K562 (cell line): ENCODE data around the gene NUP205. TPM values are rescaled to one million over a fixed set of nuclear protein-coding genes. Genes with fewer than 3 reads are reported as not detected.

Experiments used
- CBX8 ChIP-seq: fragments of 200-600 bp; sonication (generic); IDR thresholded peaks from 2 replicates; pipeline ENCODE4 v1.6.1; 2012; ENCODE audit warnings: borderline replicate concordance, mixed run types, low read depth, mild to moderate bottlenecking, moderate library complexity, mixed read lengths, low read length, control low read depth, inconsistent platforms; ENCODE audit not compliant: poor library complexity, severe bottlenecking; ENCODE audit errors: extremely low read depth
- EP400 ChIP-seq: fragments of 450-650 bp; IDR thresholded peaks from 2 replicates; pipeline ENCODE4 v1.6.1; 2017; ENCODE audit warnings: antibody characterized with exemption, mild to moderate bottlenecking, moderate library complexity
- FOSL1 ChIP-seq: fragments of 200-800 bp; sonication (Bioruptor generic); conservative IDR thresholded peaks from 2 replicates; pipeline ENCODE4 v1.6.1; 2016; ENCODE audit warnings: missing genetic modification characterization, missing compliant biosample characterization
- FUS ChIP-seq: fragments of 200-400 bp; formaldehyde crosslinking; optimal IDR thresholded peaks from 2 replicates; pipeline ENCODE3; 2017; ENCODE audit warnings: low read depth, low read length
- GATA2 ChIP-seq: sonication (generic); formaldehyde crosslinking; IDR thresholded peaks from 2 replicates; pipeline ENCODE4 v1.4.0; 2020; ENCODE audit warnings: mild to moderate bottlenecking, missing genetic modification reagents
- HDAC1 ChIP-seq, 2 experiments: fragments of 450-650 bp; IDR thresholded peaks; 2 replicates each; pipeline ENCODE4 v1.6.1; 2016 to 2017; ENCODE audit warnings: inconsistent platforms in 1 of 2, mild to moderate bottlenecking in 1 of 2, moderate library complexity in 1 of 2
- HDAC8 ChIP-seq: fragments of 450-650 bp; IDR thresholded peaks from 2 replicates; pipeline ENCODE4 v1.6.1; 2016; ENCODE audit warnings: mild to moderate bottlenecking, missing genetic modification characterization, moderate library complexity, missing compliant biosample characterization
- NBN ChIP-seq: fragments of 450-650 bp; IDR thresholded peaks from 2 replicates; pipeline ENCODE4 v1.6.1; 2016; ENCODE audit warnings: low read depth, mild to moderate bottlenecking
- POU5F1 ChIP-seq: fragments of 150-350 bp; IDR thresholded peaks from 2 replicates; pipeline ENCODE4 v1.6.1; 2014; ENCODE audit warnings: borderline replicate concordance, low read length, low read depth, mild to moderate bottlenecking; ENCODE audit not compliant: partially characterized antibody
- RAD21 ChIP-seq, 2 experiments: fragments of 250-450 bp in 1 of 2; fragments of 450-650 bp in 1 of 2; sonication (Bioruptor Pico) in 1 of 2; formaldehyde crosslinking in 1 of 2; IDR thresholded peaks in 1 of 2; conservative IDR thresholded peaks in 1 of 2; 2 replicates each; pipeline versions ENCODE4 v1.4.0 to v1.8.0; 2020 to 2022; ENCODE audit warnings: mild to moderate bottlenecking in 2 of 2, moderate library complexity in 1 of 2
- SIN3A ChIP-seq, 2 experiments: fragments of 150-350 bp in 1 of 2; IDR thresholded peaks; 2 replicates each; pipeline ENCODE4 v1.6.1; 2011 to 2016; ENCODE audit warnings: borderline replicate concordance in 2 of 2, low read depth in 2 of 2, low read length in 2 of 2, mild to moderate bottlenecking in 2 of 2, moderate library complexity in 2 of 2; ENCODE audit not compliant: control insufficient read depth in 1 of 2
- ZFP36 ChIP-seq: fragments of 150-350 bp; IDR thresholded peaks from 2 replicates; pipeline ENCODE4 v1.6.1; 2018; ENCODE audit warnings: low read length, low read depth; ENCODE audit not compliant: partially characterized antibody
- ZNF121 ChIP-seq: sonication (generic); formaldehyde crosslinking; conservative IDR thresholded peaks from 2 replicates; pipeline ENCODE4 v1.8.0; 2022; ENCODE audit warnings: missing genetic modification reagents
- ZNF318 ChIP-seq, 2 experiments: fragments of 450-650 bp; IDR thresholded peaks; 2 replicates each; pipeline ENCODE4 v1.6.1; 2016; ENCODE audit warnings: mild to moderate bottlenecking in 2 of 2, borderline replicate concordance in 1 of 2, low read depth in 1 of 2, moderate library complexity in 1 of 2
- ZNF75A ChIP-seq: fragments of 450-650 bp; formaldehyde crosslinking; IDR thresholded peaks from 2 replicates; pipeline ENCODE4 v1.4.0; 2020; ENCODE audit warnings: mild to moderate bottlenecking
- ZNF76 ChIP-seq: fragments of 250-450 bp; sonication (Bioruptor Pico); IDR thresholded peaks from 2 replicates; pipeline ENCODE4 v1.4.0; 2020; ENCODE audit warnings: mild to moderate bottlenecking, moderate library complexity, borderline replicate concordance
- polyA plus RNA-seq, 8 experiments: library from polyadenylated mRNA; depleted of rRNA in 4 of 8; stranded (reverse) in 5 of 8; unstranded in 3 of 8; fragments of >200 nt; fragmentation: Nextera tagmentation in 2 of 8; fragmentation: Illumina TruSeq in 1 of 8; extraction: Ambion mirVana in 2 of 8; extraction: Trizol in 1 of 8; gene quantifications; 2 replicates each; pipeline versions ENCODE4 v1.2.1 to v1.2.3, GENCODE V29; 2011 to 2014; ENCODE audit warnings: inconsistent platforms in 1 of 8, missing spikeins in 1 of 8
- total RNA-seq, 7 experiments: library from RNA; depleted of rRNA in 6 of 7; stranded (reverse); fragments of >200 nt in 6 of 7; fragmentation: Illumina TruSeq in 2 of 7; extraction: Trizol in 2 of 7; gene quantifications; 2 replicates each; pipeline versions ENCODE4 v1.2.1 to v1.2.3, GENCODE V29; 2011 to 2021; ENCODE audit warnings: low replicate concordance in 1 of 7

The NUP205 gene
- total and polyA plus RNA-seq, 9 of the 15 experiments (the other 6 are each of a cell fraction or from before 2014, with no cell fraction given) = 101 to 282 (median 193) TPM

DNA sequence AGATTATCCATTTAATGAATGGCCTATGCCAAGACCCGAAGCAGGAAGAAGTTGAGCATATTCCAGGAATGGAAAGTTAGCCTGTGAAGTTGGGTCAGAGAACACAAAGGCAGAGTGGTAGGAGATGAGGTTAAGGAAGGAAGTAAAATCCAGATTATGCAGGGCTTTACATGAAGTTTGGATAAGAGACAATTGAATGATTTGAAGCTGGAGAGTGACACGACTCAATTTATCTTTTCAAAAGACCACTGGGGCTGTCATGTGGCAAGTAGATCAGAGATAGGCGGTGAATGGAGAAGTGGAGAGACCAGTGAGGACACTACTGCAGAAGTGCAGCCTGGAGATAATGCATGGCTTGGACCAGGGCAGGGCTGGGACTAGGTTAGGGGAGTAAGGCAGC lies 40.7 kb upstream of the NUP205 start (continued):
- TF ChIP-seq ZNF318 (IDR thresholded peaks at IDR 0.05; ENCODE audit: borderline replicate concordance in 1 of 2, low read depth in 1 of 2) (peak in 1 of 2 experiments; percentile 21; a peak in 1 of 4 replicates), GATA2 (peak; percentile 84; the same call in 1 of the 2 replicates), EP400 (0 out of 2 replicates have a peak, but pooled peaks have one; percentile 20), HDAC8 (tag) (no peak), FOSL1 (tag) (no peak), POU5F1 (no peak), SIN3A (IDR thresholded peaks at IDR 0.05; ENCODE audit: borderline replicate concordance in 2 of 2, control insufficient read depth in 1 of 2, low read depth in 2 of 2, low read length in 2 of 2) (no peak), ZFP36 (peak; percentile 29), ZNF76 (no peak), CBX8 (no peak), FUS (no peak), ZNF75A (0 out of 2 replicates have a peak, but pooled peaks have one; percentile 16), ZNF121 (CRISPR knock-in tag) (no peak), HDAC1 (IDR thresholded peaks at IDR 0.05) (peak in 1 of 2 experiments; percentile 85; a peak in 2 of 4 replicates), NBN (no peak; the same call in 1 of the 2 replicates), RAD21 (CRISPR knock-in tag; conservative IDR thresholded peaks at IDR 0.05 in 1 of 2, IDR thresholded peaks at IDR 0.05 in 1 of 2) (no peak)
